ENCODE measurements around the gene RBBP5. TPM values are rescaled to one million over a fixed set of nuclear protein-coding genes. Genes with fewer than 3 reads are reported as not detected.

The RBBP5 gene
- total RNA-seq, 1 donor from 2014 or later, result 18.7 TPM

DNA sequence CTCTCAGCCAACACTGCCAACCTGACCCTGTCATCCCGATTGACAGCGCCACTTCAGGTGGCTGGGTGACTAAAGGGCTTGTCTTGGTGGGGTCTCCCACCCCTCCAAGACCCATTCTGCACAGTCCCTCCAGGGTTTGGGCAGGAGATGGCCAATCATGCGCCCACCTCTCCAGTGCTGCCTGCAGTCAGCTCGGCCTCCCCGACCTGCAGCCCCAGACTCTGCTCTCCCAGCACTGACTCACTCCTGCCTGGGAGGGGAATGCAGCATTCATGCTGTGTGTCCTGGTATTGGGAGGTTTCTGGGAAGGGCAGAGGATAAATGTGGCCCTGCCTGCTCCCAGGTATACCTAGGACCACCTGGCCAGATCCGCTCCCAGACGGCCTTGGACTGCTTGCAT, 47.3 kb downstream of the RBBP5 start:
- Histone ChIP-seq H3K4me3 (ENCODE audit: insufficient read depth, low read depth, low read length) (no peak overlapping the region), H4K20me1 (ENCODE audit: insufficient read depth, low read length) (no peaks in the 10 kb centered on the region), H3K79me2 (ENCODE audit: insufficient read depth, low read length) (no peaks in the 10 kb centered on the region), H3K4me2 (ENCODE audit: low read length) (no peak overlapping the region), H3K9ac (ENCODE audit: low read length) (no peak overlapping the region), H3K4me1 (ENCODE audit: insufficient read depth, low read length) (no peaks in the 10 kb centered on the region), H2AFZ (ENCODE audit: low read depth, low read length) (no peak overlapping the region), H3K27ac (ENCODE audit: low read depth, low read length) (no peak overlapping the region), H3K9me3 (ENCODE audit: insufficient read depth, low read depth, low read length) (no peaks in the 10 kb centered on the region), H3K36me3 (ENCODE audit: insufficient read depth, low read length) (peaks cover 2% of the 10 kb centered on the region), H3K27me3 (ENCODE audit: insufficient read depth, low read length) (no peaks in the 10 kb centered on the region)
- Mint-ChIP-seq H3K27me3 (ENCODE audit: low read depth, unreplicated experiment) (peaks cover 3% of the 10 kb centered on the region), H3K36me3 (ENCODE audit: low read depth, unreplicated experiment) (peaks cover 11% of the 10 kb centered on the region), H3K9me3 (ENCODE audit: unreplicated experiment) (no peaks in the 10 kb centered on the region), H3K27ac (ENCODE audit: unreplicated experiment) (no peak overlapping the region), H3K4me3 (ENCODE audit: unreplicated experiment) (no peak overlapping the region), H3K4me1 (ENCODE audit: low read depth, unreplicated experiment) (peaks cover 12% of the 10 kb centered on the region)
- FAIRE-seq (no peak), DNase-seq (ENCODE audit: low read depth) (no peak)
- TF ChIP-seq EZH2 (IDR thresholded peaks at IDR 0.05; ENCODE audit: insufficient read depth, low read length), result no peak
- TF ChIP-seq, protein P1, sequence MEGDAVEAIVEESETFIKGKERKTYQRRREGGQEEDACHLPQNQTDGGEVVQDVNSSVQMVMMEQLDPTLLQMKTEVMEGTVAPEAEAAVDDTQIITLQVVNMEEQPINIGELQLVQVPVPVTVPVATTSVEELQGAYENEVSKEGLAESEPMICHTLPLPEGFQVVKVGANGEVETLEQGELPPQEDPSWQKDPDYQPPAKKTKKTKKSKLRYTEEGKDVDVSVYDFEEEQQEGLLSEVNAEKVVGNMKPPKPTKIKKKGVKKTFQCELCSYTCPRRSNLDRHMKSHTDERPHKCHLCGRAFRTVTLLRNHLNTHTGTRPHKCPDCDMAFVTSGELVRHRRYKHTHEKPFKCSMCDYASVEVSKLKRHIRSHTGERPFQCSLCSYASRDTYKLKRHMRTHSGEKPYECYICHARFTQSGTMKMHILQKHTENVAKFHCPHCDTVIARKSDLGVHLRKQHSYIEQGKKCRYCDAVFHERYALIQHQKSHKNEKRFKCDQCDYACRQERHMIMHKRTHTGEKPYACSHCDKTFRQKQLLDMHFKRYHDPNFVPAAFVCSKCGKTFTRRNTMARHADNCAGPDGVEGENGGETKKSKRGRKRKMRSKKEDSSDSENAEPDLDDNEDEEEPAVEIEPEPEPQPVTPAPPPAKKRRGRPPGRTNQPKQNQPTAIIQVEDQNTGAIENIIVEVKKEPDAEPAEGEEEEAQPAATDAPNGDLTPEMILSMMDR (IDR thresholded peaks at IDR 0.05; ENCODE audit: insufficient read depth, low read depth, low read length), result no peak

DNA sequence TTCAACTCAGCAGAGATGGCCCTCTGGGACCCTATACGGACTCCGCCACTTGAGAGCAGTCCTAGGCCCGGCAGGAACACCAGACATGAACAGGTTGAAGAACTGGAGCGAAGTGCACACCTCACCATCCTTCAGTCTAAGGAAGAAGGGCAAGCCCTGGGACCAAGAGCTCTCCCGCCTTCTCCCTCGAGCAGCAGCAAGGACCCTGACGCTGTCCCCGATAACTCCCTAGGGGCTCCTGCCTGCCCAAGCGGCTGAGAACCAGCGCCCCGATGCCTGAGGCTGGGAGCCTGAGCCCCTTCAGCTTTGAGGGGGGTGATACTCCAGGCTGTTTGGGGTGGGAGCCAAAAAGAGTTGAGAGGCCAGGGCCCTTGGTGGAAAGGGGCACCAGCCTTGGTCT, 47.7 kb downstream of the RBBP5 start:
- Histone ChIP-seq H3K9me3 (ENCODE audit: insufficient read depth, low read depth, low read length) (no peaks in the 10 kb centered on the region), H3K27ac (ENCODE audit: low read depth, low read length) (no peak overlapping the region), H3K4me1 (ENCODE audit: insufficient read depth, low read length) (no peaks in the 10 kb centered on the region), H3K4me2 (ENCODE audit: low read length) (no peak overlapping the region), H4K20me1 (ENCODE audit: insufficient read depth, low read length) (no peaks in the 10 kb centered on the region), H3K4me3 (ENCODE audit: insufficient read depth, low read depth, low read length) (no peak overlapping the region), H2AFZ (ENCODE audit: low read depth, low read length) (no peak overlapping the region), H3K36me3 (ENCODE audit: insufficient read depth, low read length) (peaks cover 1% of the 10 kb centered on the region), H3K79me2 (ENCODE audit: insufficient read depth, low read length) (no peaks in the 10 kb centered on the region), H3K27me3 (ENCODE audit: insufficient read depth, low read length) (no peaks in the 10 kb centered on the region), H3K9ac (ENCODE audit: low read length) (no peak overlapping the region)
- peaks cover 12% of the 10 kb centered on the region for H3K4me1 Mint-ChIP-seq (ENCODE audit: low read depth, unreplicated experiment)
- DNase-seq (ENCODE audit: low read depth), result no peak
- H3K27me3 Mint-ChIP-seq (ENCODE audit: low read depth, unreplicated experiment), result peaks cover 3% of the 10 kb centered on the region
- no peak for TF ChIP-seq EZH2 (IDR thresholded peaks at IDR 0.05; ENCODE audit: insufficient read depth, low read length)
- TF ChIP-seq, protein P1 (IDR thresholded peaks at IDR 0.05; ENCODE audit: insufficient read depth, low read depth, low read length), result no peak
- no peaks in the 10 kb centered on the region for H3K9me3 Mint-ChIP-seq (ENCODE audit: unreplicated experiment)
- H3K27ac Mint-ChIP-seq (ENCODE audit: unreplicated experiment), result no peak overlapping the region
- FAIRE-seq, result no peak
- H3K36me3 Mint-ChIP-seq (ENCODE audit: low read depth, unreplicated experiment), result peaks cover 11% of the 10 kb centered on the region
- H3K4me3 Mint-ChIP-seq (ENCODE audit: unreplicated experiment), result no peak overlapping the region

DNA sequence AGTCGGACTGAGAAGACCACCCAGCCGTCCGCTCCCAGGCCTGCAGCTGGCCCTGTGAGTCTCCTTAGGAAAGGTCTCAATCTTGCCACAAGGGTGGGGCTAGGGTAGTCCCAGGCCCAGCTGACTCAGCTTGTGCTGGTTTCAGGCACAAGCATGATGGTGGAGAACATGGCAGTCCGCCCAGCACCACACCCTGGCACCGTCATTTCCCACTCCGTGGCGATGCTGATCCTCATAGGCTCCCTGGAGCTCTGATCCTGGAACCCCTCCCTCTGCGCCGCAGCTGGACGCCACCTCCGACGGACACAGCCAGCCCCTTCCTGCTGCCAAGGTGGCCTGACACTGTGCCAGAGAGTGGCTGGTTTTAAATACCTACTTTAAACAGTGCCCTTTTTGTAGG, 48.3 kb downstream of the RBBP5 start:
- no peak overlapping the region for H3K27ac Mint-ChIP-seq (ENCODE audit: unreplicated experiment)
- peaks cover 9% of the 10 kb centered on the region for H3K36me3 Mint-ChIP-seq (ENCODE audit: low read depth, unreplicated experiment)
- no peak for FAIRE-seq
- no peak overlapping the region for H3K4me2 ChIP-seq (ENCODE audit: low read length)
- H3K27me3 ChIP-seq (ENCODE audit: insufficient read depth, low read length), result no peaks in the 10 kb centered on the region
- TF ChIP-seq, protein P1 (IDR thresholded peaks at IDR 0.05; ENCODE audit: insufficient read depth, low read depth, low read length), result no peak
- no peak for TF ChIP-seq EZH2 (IDR thresholded peaks at IDR 0.05; ENCODE audit: insufficient read depth, low read length)
- no peak overlapping the region for H3K27ac ChIP-seq (ENCODE audit: low read depth, low read length)
- H3K9ac ChIP-seq (ENCODE audit: low read length), result no peak overlapping the region
- no peaks in the 10 kb centered on the region for H3K9me3 ChIP-seq (ENCODE audit: insufficient read depth, low read depth, low read length)
- no peak overlapping the region for H3K4me3 ChIP-seq (ENCODE audit: insufficient read depth, low read depth, low read length)
- H3K4me3 Mint-ChIP-seq (ENCODE audit: unreplicated experiment), result no peak overlapping the region
- H3K27me3 Mint-ChIP-seq (ENCODE audit: low read depth, unreplicated experiment), result peaks cover 6% of the 10 kb centered on the region
- H3K79me2 ChIP-seq (ENCODE audit: insufficient read depth, low read length), result no peaks in the 10 kb centered on the region
- H3K9me3 Mint-ChIP-seq (ENCODE audit: unreplicated experiment), result no peaks in the 10 kb centered on the region
- no peaks in the 10 kb centered on the region for H3K36me3 ChIP-seq (ENCODE audit: insufficient read depth, low read length)
- H4K20me1 ChIP-seq (ENCODE audit: insufficient read depth, low read length), result no peaks in the 10 kb centered on the region
- no peak for DNase-seq (ENCODE audit: low read depth)
- peaks cover 12% of the 10 kb centered on the region for H3K4me1 Mint-ChIP-seq (ENCODE audit: low read depth, unreplicated experiment)
- H2AFZ ChIP-seq (ENCODE audit: low read depth, low read length), result no peak overlapping the region
- H3K4me1 ChIP-seq (ENCODE audit: insufficient read depth, low read length), result no peaks in the 10 kb centered on the region

All from astrocyte (in vitro differentiated cells and primary cell).